Upper lobe of right lung (tissue), 1 donor: Measurements from ENCODE around the gene IBA57. TPM values are rescaled to one million over a fixed set of nuclear protein-coding genes. Genes with fewer than 3 reads are reported as not detected.

Experiments used
- ATAC-seq: fragments of 200-7000 bp; cut with Tn5 transposase; one replicate; pipeline ENCODE4 v1.9.1; 2020; ENCODE audit warnings: mild to moderate bottlenecking, moderate library complexity
- DNase-seq: peaks from one replicate; pipeline ENCODE4 v3.0.0-alpha.2; 2020
- H3K27ac ChIP-seq: fragments of 200-600 bp; one replicate; pipeline ENCODE4 v1.8.0; 2022
- H3K27me3 ChIP-seq: fragments of 200-600 bp; one replicate; pipeline ENCODE4 v1.8.0; 2022; ENCODE audit warnings: mild to moderate bottlenecking
- H3K36me3 ChIP-seq: fragments of 200-600 bp; one replicate; pipeline ENCODE4 v1.8.0; 2022
- H3K4me1 ChIP-seq: fragments of 200-600 bp; one replicate; pipeline ENCODE4 v1.8.0; 2022
- H3K4me3 ChIP-seq: fragments of 200-600 bp; one replicate; pipeline ENCODE4 v1.8.0; 2022; ENCODE audit warnings: mild to moderate bottlenecking
- H3K9me3 ChIP-seq: fragments of 200-600 bp; one replicate; pipeline ENCODE4 v1.8.0; 2022
- intact Hi-C: fragments of 100-400 bp; cut with DNase I; formaldehyde crosslinking; loops from one replicate; pipeline ENCODE4 v1.11.0; 2022
- total RNA-seq: library from RNA; stranded (reverse); fragmentation: NEBNext Ultra II Directional; extraction: Animal tissue kit (Norgen Biotek cat#: 25700); gene quantifications from one replicate; pipeline ENCODE4 v1.2.1, GENCODE V29; 2021
- TF ChIP-seq, protein P1 (sequence below): fragments of 200-600 bp; IDR thresholded peaks from one replicate; pipeline ENCODE4 v1.8.0; 2022; ENCODE audit warnings: antibody characterized with exemption
- donor health status: DM: no; HTN: yes; CAD: no; lungs with severe emphysema.

Gene IBA57
- total RNA-seq, 1 donor from 2014 or later: 13.0 TPM

DNA sequence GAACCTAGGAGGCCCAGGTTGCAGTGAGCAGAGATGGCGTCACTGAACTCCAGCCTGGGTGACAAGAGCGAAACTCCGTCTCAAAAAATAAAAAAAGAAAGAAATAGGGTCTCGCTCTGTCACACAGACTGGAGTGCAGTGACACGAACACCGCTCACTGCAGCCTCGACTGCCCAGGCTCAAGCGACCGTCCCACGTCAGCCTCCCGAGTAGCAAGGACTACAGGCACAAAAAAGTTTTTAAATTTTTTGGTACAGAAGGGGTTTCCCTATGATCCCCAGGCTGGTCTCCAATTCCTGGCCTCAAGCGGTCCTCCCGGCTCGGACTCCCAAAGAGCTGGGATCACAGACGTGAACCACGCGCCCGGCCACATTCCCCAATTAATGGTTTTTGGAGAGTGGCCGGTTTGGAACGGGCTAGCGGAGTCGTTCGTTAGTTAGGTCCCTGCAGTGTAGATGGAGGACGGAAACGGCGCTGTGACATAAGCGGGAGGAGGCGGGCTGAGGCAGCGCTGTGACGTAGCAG lies 26.1 kb upstream of the IBA57 start:
- TF ChIP-seq, protein P1, sequence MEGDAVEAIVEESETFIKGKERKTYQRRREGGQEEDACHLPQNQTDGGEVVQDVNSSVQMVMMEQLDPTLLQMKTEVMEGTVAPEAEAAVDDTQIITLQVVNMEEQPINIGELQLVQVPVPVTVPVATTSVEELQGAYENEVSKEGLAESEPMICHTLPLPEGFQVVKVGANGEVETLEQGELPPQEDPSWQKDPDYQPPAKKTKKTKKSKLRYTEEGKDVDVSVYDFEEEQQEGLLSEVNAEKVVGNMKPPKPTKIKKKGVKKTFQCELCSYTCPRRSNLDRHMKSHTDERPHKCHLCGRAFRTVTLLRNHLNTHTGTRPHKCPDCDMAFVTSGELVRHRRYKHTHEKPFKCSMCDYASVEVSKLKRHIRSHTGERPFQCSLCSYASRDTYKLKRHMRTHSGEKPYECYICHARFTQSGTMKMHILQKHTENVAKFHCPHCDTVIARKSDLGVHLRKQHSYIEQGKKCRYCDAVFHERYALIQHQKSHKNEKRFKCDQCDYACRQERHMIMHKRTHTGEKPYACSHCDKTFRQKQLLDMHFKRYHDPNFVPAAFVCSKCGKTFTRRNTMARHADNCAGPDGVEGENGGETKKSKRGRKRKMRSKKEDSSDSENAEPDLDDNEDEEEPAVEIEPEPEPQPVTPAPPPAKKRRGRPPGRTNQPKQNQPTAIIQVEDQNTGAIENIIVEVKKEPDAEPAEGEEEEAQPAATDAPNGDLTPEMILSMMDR: no peak
- DNase-seq (no peak), ATAC-seq (no peak)
- H3K4me3 ChIP-seq: peak overlapping the region; percentile 97
- intact Hi-C loops: no loop called here
- H3K4me1 ChIP-seq: peaks cover 35% of the 10 kb centered on the region
- H3K27ac ChIP-seq: peak overlapping the region; percentile 96
- H3K36me3 ChIP-seq: no peaks in the 10 kb centered on the region
- H3K9me3 ChIP-seq: no peaks in the 10 kb centered on the region
- H3K27me3 ChIP-seq: no peaks in the 10 kb centered on the region

GRCh38 chr1:228139931-228140723 lies 25.5 kb upstream of the IBA57 start, which contains the start of gene GUK1:
GUK1 (plus strand) TSS chr1:228140279; CDS start chr1:228140303, 24 bp downstream.
- intact Hi-C loops: no loop called here
- Histone ChIP-seq H3K4me3 (peak within 1 kb of the TSS; percentile 97), H3K4me1 (peaks cover 35% of the 10 kb centered on the region), H3K9me3 (no peaks in the 10 kb centered on the region), H3K27me3 (no peaks in the 10 kb centered on the region), H3K27ac (peak within 1 kb of the TSS; percentile 96), H3K36me3 (no peaks in the 10 kb centered on the region)
- peak; percentile 95 for ATAC-seq
- TF ChIP-seq, protein P1: peak; percentile 49
- DNase-seq: peak; percentile 100

DNA sequence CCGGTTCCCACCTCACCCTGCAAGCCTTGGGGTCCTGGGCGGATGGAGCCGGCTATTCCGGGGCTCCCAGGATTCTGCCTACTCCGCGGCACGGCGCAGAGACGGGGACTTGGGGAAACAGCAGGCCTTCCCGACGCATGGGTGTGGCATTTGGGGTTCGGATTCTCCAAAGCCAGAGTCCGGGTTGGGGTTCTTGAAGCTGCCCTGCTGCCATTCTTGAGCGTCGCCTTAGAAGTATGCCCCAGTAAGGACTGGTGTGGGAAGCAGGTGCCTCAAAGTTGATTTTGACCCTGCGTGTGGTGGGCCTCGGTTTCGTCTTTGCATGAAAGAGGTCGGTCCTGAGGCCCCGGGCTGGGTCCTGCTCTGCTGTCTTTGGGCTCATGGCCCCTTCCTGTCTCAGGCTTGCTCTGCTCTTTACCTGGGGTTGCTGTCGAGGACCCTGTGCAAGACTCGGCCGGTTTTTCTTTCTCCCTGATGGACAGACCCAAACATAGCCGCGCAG lies 24.8 kb upstream of the IBA57 start:
- H3K9me3 ChIP-seq: no peaks in the 10 kb centered on the region
- H3K36me3 ChIP-seq: peaks cover 3% of the 10 kb centered on the region
- DNase-seq (no peak), ATAC-seq (no peak)
- intact Hi-C loops: no loop called here
- no peaks in the 10 kb centered on the region for H3K27me3 ChIP-seq
- H3K4me3 ChIP-seq: peak overlapping the region; percentile 97
- H3K27ac ChIP-seq: peak overlapping the region; percentile 96
- H3K4me1 ChIP-seq: peaks cover 35% of the 10 kb centered on the region
- TF ChIP-seq, protein P1: no peak

GRCh38 chr1:228141226-228142044 lies 24.2 kb upstream of the IBA57 start:
- H3K36me3 ChIP-seq: peaks cover 8% of the 10 kb centered on the region
- intact Hi-C loops: no loop called here

GRCh38 chr1:228142155-228142691 lies 23.4 kb upstream of the IBA57 start:
- DNase-seq (no peak), ATAC-seq (no peak)
- Histone ChIP-seq H3K27me3 (no peaks in the 10 kb centered on the region), H3K27ac (peak overlapping the region; percentile 96), H3K9me3 (no peaks in the 10 kb centered on the region), H3K4me3 (peak overlapping the region; percentile 97), H3K36me3 (peaks cover 16% of the 10 kb centered on the region), H3K4me1 (peaks cover 35% of the 10 kb centered on the region)
- TF ChIP-seq, protein P1: no peak
- intact Hi-C loops: no loop called here

More at GRCh38 chr1:228141226-228142044, 24.2 kb upstream of the IBA57 start:
- H3K4me1 ChIP-seq: peaks cover 35% of the 10 kb centered on the region
- no peaks in the 10 kb centered on the region for H3K27me3 ChIP-seq
- no peak for ATAC-seq
- TF ChIP-seq, protein P1: no peak
- H3K27ac ChIP-seq: peak overlapping the region; percentile 96
- H3K9me3 ChIP-seq: no peaks in the 10 kb centered on the region
- H3K4me3 ChIP-seq: peak overlapping the region; percentile 97
- peak; percentile 69 for DNase-seq
